SH-SY5Y (cell line): ENCODE results near the gene GHRL.

ENCODE experiments used
- GATA2 ChIP-seq: IDR thresholded peaks from 2 replicates; pipeline ENCODE4 v1.6.1; 2011; ENCODE audit warnings: mild to moderate bottlenecking, low read depth, low read length
- GATA3 ChIP-seq: IDR thresholded peaks from 2 replicates; pipeline ENCODE4 v1.6.1; 2011; ENCODE audit warnings: low read depth, mild to moderate bottlenecking, low read length, moderate library complexity

Gene GHRL

GRCh38 chr3:10290481-10291176 is 2.1 kb downstream of the GHRL start:
- TF ChIP-seq GATA2 (no peak), GATA3 (no peak)

GRCh38 chr3:10289787-10290355 is 2.9 kb downstream of the GHRL start:
- TF ChIP-seq GATA3 (no peak), GATA2 (no peak)

- no peak for TF ChIP-seq GATA2
- TF ChIP-seq GATA3 = no peak
Measured at GRCh38 chr3:10289077-10289476, 3.7 kb downstream of the GHRL start.

- TF ChIP-seq GATA3 = no peak
- TF ChIP-seq GATA2 = no peak
Measured at GRCh38 chr3:10288575-10288960, 4.2 kb downstream of the GHRL start.

- TF ChIP-seq GATA3 (no peak), GATA2 (no peak)
Measured at GRCh38 chr3:10287936-10288574, 4.7 kb downstream of the GHRL start.

GRCh38 chr3:10286596-10287295 is 6.0 kb downstream of the GHRL start:
- no peak for TF ChIP-seq GATA3
- TF ChIP-seq GATA2 = no peak

GRCh38 chr3:10286133-10286524 is 6.6 kb downstream of the GHRL start:
- TF ChIP-seq GATA3 (no peak), GATA2 (no peak)

- TF ChIP-seq GATA2 (no peak), GATA3 (no peak)
Measured at GRCh38 chr3:10285272-10286132, 7.2 kb downstream of the GHRL start.

- no peak for TF ChIP-seq GATA2
- TF ChIP-seq GATA3 = no peak
Measured at GRCh38 chr3:10284496-10284895, 8.3 kb downstream of the GHRL start.

GRCh38 chr3:10283638-10284037 is 9.1 kb downstream of the GHRL start:
- TF ChIP-seq GATA2 (no peak), GATA3 (no peak)

GRCh38 chr3:10281951-10282350 is 10.8 kb downstream of the GHRL start:
- TF ChIP-seq GATA2 (no peak), GATA3 (no peak)

GRCh38 chr3:10280571-10280970 is 12.2 kb downstream of the GHRL start:
- TF ChIP-seq GATA3 (no peak), GATA2 (no peak)

GRCh38 chr3:10280177-10280529 is 12.6 kb downstream of the GHRL start:
- TF ChIP-seq GATA3 (no peak), GATA2 (no peak)
